ACC112 (cell line): ENCODE results near the gene STK11IP.

ENCODE experiments used
- H2AFZ ChIP-seq: fragments of 200-600 bp; sonication (generic); one replicate; pipeline ENCODE4 v1.6.0; 2017; ENCODE audit warnings: antibody characterized with exemption, low read length; ENCODE audit not compliant: unreplicated experiment
- H3K27ac ChIP-seq: fragments of 200-600 bp; sonication (generic); 2 replicates; pipeline ENCODE4 v1.5.1; 2014; ENCODE audit warnings: low read depth, mild to moderate bottlenecking, antibody characterized with exemption, low read length, moderate library complexity
- H3K27me3 ChIP-seq: fragments of 200-600 bp; sonication (generic); 2 replicates; pipeline ENCODE4 v1.6.1; 2014; ENCODE audit warnings: mild to moderate bottlenecking, antibody characterized with exemption, low read length, moderate library complexity, mixed read lengths; ENCODE audit not compliant: insufficient read depth
- H3K36me3 ChIP-seq: fragments of 200-600 bp; sonication (generic); 2 replicates; pipeline ENCODE4 v1.6.1; 2016; ENCODE audit warnings: mild to moderate bottlenecking, antibody characterized with exemption, low read length, moderate library complexity, mixed read lengths; ENCODE audit not compliant: insufficient read depth
- H3K4me1 ChIP-seq: fragments of 200-600 bp; sonication (generic); one replicate; pipeline ENCODE4 v1.6.1; 2016; ENCODE audit warnings: low read length, mixed read lengths; ENCODE audit not compliant: insufficient read depth, unreplicated experiment, control insufficient read depth
- H3K4me3 ChIP-seq: fragments of 200-600 bp; sonication (generic); 2 replicates; pipeline ENCODE4 v1.5.1; 2014; ENCODE audit warnings: mild to moderate bottlenecking, low read depth, low read length
- H3K79me2 ChIP-seq: fragments of 200-600 bp; sonication (generic); one replicate; pipeline ENCODE4 v1.6.0; 2016; ENCODE audit warnings: low read length; ENCODE audit not compliant: control insufficient read depth, unreplicated experiment, insufficient read depth

The STK11IP gene

DNA sequence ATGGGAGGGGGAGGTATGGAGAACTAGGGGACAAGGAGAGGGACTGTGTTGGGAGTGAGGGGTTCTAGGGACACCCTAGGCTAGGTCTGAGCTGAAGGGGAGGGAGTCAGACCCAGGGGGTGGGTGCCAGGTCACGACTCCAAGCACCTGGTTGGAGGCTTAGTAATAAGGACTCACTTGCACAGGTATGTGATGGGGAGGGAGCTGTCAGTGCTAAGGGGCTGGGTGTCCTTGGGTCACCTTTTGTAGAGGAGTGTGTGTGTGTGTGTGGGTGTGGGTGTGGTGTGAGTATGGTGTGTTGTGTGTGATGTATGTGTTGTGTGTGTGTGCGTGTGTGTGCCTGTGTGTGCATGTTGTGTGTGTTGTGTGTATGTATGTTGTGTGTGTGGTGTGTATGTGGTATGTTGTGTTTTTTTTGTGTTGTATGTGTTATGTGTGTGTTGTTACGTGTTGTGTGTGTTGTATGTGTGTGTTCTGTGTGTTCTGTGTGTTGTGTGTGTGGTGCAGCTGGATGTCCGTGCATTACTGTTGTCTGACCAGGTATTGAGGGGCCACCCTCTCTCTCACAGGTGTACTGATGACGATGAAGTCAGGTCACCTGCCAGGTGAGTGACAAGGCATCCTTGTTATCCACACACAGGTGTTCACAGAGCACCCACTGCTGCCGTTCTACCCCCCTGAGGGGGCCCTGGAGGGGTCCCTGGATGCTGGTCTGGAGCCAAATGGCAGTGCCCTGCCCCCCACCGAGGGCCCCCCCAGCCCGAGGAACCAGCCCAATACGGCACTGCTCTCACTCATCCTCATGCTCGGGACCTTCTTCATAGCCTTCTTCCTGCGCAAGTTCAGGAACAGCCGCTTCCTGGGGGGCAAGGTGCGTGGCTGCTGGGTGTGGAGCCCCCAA lies 39.5 kb downstream of the STK11IP start:
- Histone ChIP-seq H3K27ac (no peak overlapping the region), H3K79me2 (no peaks in the 10 kb centered on the region), H3K27me3 (no peaks in the 10 kb centered on the region), H2AFZ (no peak overlapping the region), H3K4me1 (no peaks in the 10 kb centered on the region), H3K36me3 (no peaks in the 10 kb centered on the region), H3K4me3 (no peak overlapping the region)

DNA sequence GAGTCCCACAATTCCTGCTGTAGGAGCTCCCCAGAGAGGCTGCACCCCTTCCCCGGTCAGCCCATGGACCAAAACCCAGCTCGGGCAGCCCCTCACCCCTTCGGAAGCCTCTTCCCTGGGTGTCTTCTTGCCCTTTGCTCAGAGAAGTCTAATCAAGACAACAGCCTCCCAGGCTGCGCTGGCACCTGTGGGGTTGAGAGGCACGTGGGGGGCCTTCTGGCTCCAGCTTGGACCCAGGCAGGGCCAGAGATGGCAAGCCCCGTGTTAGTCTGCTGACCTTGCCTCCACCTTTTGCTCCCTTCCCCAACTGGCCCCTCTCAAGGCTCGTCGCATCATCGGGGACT lies 40.2 kb downstream of the STK11IP start:
- H3K27me3 ChIP-seq: no peaks in the 10 kb centered on the region
- no peak overlapping the region for H3K27ac ChIP-seq
- H3K4me1 ChIP-seq: no peaks in the 10 kb centered on the region

DNA sequence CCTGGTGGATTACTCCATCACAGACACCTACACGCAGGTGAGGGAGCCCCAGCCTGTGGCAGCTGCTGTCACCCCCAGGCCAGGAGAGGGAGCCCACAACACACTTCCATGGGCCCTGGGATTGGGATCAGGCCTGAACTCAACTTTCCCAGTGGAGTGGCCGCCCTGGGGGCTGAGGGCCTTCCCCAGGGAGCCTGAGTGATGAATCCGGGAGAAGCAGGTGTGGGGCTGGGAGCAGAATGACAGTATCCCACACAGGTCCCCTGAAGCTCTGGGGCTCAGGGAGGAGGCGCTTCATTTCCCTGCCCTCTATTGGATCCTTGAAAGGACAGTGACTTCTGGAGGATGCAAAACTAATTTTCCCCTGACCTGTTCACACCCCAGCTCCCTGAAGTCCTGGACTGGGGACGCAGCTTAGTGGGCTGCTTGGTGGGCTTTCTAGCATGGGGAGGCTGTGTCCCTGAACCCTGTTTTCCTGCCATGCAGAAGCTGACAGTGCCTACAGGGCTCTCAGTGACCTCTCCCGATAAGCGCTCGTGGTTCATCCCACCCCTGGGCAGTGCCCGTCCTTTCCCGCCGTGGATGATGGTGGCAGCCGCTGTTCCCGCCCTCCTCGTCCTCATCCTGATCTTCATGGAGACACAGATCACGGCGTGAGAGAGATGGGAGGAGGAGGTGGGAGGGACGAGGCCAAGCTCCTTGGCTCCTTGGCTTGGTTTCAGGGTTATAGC lies 40.7 kb downstream of the STK11IP start:
- Histone ChIP-seq H3K4me1 (no peaks in the 10 kb centered on the region), H3K27ac (no peak overlapping the region), H3K79me2 (no peaks in the 10 kb centered on the region), H3K4me3 (no peak overlapping the region), H2AFZ (no peak overlapping the region), H3K36me3 (no peaks in the 10 kb centered on the region), H3K27me3 (no peaks in the 10 kb centered on the region)

More for the DNA sequence above, 40.2 kb downstream of the STK11IP start:
- Histone ChIP-seq H3K36me3 (no peaks in the 10 kb centered on the region), H3K79me2 (no peaks in the 10 kb centered on the region), H3K4me3 (no peak overlapping the region), H2AFZ (no peak overlapping the region)

DNA sequence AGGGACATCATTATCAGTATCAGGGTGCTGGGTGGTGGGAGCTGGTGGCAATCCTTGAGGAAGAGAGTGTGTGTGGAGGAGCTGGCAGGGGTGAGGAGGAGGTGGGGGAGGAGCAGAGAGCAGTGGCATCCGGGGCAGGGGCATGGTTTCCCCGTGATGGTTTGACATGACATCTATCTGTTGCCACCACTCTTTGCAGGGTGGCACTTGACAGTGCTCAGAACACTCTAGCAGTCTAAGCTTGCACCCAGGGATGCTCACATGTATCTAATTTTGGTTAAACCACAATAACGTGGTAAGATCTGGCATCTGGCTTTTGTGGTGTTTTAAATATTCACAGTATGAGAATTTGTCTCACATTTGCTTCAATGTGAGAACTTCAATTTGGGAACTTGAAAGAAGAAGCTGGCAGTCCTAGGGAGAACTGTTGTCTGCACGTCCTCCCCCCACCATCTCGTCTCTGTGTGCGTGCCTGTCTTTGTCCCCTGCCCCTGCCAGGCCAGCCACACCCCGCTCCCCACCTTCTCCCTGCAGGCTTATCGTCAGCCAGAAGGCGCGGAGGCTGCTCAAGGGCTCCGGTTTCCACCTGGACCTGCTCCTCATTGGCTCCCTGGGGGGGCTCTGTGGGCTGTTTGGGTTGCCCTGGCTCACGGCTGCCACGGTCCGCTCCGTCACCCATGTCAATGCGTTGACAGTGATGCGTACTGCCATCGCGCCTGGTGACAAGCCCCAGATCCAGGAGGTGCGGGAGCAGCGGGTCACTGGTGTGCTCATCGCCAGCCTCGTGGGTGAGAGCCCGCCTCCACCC lies 41.5 kb downstream of the STK11IP start:
- no peak overlapping the region for H3K4me3 ChIP-seq
- H3K4me1 ChIP-seq: no peaks in the 10 kb centered on the region
- H3K27ac ChIP-seq: no peak overlapping the region
- no peaks in the 10 kb centered on the region for H3K79me2 ChIP-seq
- no peak overlapping the region for H2AFZ ChIP-seq
- H3K27me3 ChIP-seq: no peaks in the 10 kb centered on the region
- no peaks in the 10 kb centered on the region for H3K36me3 ChIP-seq

DNA sequence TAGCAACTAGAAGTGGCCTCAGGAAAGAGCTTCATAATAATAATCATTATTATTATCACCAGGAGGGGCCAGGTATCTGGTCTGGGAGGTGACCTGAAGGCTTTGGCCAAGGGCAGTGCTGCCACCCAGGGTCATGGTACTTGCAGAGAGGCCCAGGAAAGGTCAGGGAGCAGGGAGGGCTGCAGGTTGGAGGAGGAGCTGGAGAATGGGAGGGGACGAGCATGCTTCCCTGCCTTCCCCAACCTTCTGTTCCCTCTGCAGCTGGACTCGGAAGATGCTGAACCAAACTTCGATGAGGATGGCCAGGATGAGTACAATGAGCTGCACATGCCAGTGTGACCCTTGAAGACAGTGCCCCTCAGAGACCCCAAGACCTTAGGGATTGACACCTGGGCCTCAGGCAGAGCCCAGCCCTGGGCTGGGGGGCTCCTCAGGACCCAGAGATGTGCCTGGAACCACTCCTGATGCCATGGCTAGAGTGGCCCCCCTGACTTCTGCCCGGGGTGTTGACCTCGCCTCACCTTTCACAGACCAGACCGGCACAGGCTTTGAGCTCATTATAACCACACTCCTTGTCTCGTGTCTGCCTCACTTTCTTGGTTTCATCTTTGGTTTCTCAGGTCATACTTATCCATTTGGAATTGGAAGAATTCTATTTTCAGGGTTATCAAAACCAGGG lies 43.9 kb downstream of the STK11IP start:
- Histone ChIP-seq H3K27me3 (no peaks in the 10 kb centered on the region), H3K27ac (no peak overlapping the region), H3K36me3 (no peaks in the 10 kb centered on the region), H3K79me2 (no peaks in the 10 kb centered on the region), H3K4me1 (peaks cover 15% of the 10 kb centered on the region), H2AFZ (no peak overlapping the region), H3K4me3 (no peak overlapping the region)

DNA sequence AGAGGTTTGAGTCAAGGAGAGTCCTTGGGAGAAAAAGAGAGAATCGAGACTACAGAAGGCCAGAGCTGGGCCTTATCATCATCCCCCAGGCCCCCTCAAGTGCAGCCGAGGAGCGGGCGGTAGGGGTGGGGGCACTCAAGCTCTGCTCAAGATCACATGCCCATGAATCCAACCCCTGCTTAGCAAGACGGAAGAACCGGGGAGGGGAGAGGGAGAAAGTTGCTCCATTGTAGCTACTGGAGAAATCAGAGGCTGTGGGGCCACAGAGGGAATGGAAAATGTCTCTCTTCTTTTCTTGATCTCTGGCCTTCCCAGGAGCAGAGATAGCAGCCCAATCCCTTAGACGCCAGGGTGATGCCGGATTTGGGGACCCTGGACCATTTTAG lies 44.4 kb downstream of the STK11IP start:
- Histone ChIP-seq H3K36me3 (no peaks in the 10 kb centered on the region), H3K4me1 (peaks cover 15% of the 10 kb centered on the region), H3K27me3 (no peaks in the 10 kb centered on the region), H3K4me3 (no peak overlapping the region), H2AFZ (no peak overlapping the region), H3K79me2 (no peaks in the 10 kb centered on the region), H3K27ac (no peak overlapping the region)

DNA sequence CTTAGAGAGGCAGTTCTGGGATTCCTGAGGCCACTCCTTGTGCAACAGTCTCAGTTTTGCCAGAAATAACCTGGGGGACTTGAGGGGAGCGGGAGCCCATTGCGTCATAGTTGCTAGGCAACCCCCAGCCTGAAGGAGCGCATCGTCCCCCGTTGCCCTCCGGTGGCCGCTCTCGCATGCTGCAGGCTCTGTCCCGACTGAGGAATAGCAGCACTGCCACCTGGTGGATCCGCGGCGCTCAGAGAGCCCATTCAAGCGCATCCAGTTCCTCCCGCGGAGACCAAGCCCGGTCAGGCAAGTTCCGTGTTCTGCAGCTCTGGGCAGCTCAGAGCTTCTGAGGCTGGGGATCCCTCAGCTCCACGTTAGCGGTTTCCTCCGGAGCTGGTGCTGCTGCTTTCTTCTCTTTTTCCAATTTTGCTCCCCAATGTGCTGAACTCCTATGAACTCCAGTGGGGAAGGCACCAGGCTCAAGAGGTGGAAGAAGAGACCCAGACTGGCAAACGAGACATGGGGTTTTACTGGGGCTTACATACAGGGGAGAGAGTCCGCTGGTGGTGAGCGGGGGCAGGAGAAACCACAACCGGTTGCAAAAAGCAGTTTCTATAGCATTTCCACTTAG lies 44.9 kb downstream of the STK11IP start:
- H2AFZ ChIP-seq: no peak overlapping the region
- H3K36me3 ChIP-seq: no peaks in the 10 kb centered on the region
- H3K27me3 ChIP-seq: no peaks in the 10 kb centered on the region
- no peak overlapping the region for H3K4me3 ChIP-seq
- H3K79me2 ChIP-seq: no peaks in the 10 kb centered on the region
- no peak overlapping the region for H3K27ac ChIP-seq
- H3K4me1 ChIP-seq: peaks cover 15% of the 10 kb centered on the region

DNA sequence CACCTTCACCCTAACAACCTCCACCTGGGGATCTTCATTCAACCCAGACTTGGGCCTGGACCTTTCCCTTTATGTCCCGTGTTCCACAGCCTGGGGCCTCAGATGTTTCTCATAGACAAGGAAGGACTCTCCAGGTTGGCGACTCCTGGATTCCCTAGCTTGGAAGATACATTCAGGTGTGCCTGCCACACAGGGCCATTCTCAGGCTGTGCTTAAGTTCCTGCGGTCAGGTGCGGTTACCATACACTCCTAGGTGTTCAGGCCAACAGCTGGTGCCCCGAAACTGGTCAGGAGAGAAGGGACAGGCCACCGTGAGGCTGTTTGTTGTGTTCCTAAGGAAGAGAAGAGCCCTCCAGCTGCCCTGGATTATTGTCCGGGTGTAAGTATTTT lies 45.4 kb downstream of the STK11IP start:
- H3K36me3 ChIP-seq: no peaks in the 10 kb centered on the region
- no peaks in the 10 kb centered on the region for H3K27me3 ChIP-seq
- H3K4me3 ChIP-seq: no peak overlapping the region
- peaks cover 15% of the 10 kb centered on the region for H3K4me1 ChIP-seq
- no peak overlapping the region for H3K27ac ChIP-seq
- no peaks in the 10 kb centered on the region for H3K79me2 ChIP-seq
- no peak overlapping the region for H2AFZ ChIP-seq

DNA sequence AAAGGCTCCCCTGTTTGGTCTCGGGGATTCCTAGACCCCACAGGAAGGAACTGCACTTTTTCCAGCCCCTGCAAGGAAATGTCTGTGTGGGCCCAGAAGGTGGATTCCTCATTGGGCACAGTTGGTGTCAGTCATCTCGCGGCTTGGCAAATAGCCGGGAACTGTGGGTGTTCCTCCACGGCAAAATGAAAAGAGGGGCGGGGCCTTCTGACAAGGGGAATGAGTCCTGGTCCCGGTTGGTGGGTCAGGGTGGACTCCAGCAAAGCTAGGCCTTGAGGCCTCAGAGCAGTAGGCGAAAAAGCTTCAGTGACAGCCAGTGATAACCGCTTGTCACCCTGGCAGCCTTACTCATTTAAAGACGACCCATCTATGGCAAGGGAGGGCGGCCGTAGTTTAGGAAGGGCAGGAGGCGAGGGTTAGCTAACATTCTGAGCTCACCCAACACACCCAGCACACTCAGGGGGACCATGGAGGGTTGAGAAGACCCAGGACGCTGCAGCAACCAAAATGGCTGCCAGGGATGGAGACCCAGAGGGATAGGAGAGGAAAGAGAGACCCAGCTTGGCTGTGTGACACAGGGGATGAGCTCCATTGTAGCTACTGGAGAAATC lies 46.2 kb downstream of the STK11IP start:
- H3K4me3 ChIP-seq: no peak overlapping the region

More for the DNA sequence above, 46.2 kb downstream of the STK11IP start:
- no peak overlapping the region for H3K27ac ChIP-seq
- H3K79me2 ChIP-seq: no peaks in the 10 kb centered on the region
- H3K4me1 ChIP-seq: peaks cover 15% of the 10 kb centered on the region
- H2AFZ ChIP-seq: no peak overlapping the region
- no peaks in the 10 kb centered on the region for H3K36me3 ChIP-seq
- no peaks in the 10 kb centered on the region for H3K27me3 ChIP-seq
